Suprapubic skin (tissue), 4 donors: ENCODE measurements around the gene NRCAM. TPM values are rescaled to one million over a fixed set of nuclear protein-coding genes. Genes with fewer than 3 reads are reported as not detected.

Experiments used
- DNase-seq, 2 donors: peaks; one replicate each; pipeline ENCODE4 v3.0.0-alpha.2; 2019; ENCODE audit warnings: low spot score in 2 of 2
- H3K27ac ChIP-seq: fragments of 200-600 bp; sonication (generic); one replicate; pipeline ENCODE4 v1.5.1; 2019
- H3K27me3 ChIP-seq: fragments of 200-600 bp; sonication (generic); one replicate; pipeline ENCODE4 v1.5.1; 2019
- H3K36me3 ChIP-seq: fragments of 200-600 bp; sonication (generic); one replicate; pipeline ENCODE4 v1.5.1; 2019
- H3K4me1 ChIP-seq: fragments of 200-600 bp; sonication (generic); one replicate; pipeline ENCODE4 v1.5.1; 2019
- H3K4me3 ChIP-seq: fragments of 200-600 bp; sonication (generic); one replicate; pipeline ENCODE4 v1.5.1; 2019; ENCODE audit warnings: mild to moderate bottlenecking
- H3K9me3 ChIP-seq: fragments of 200-600 bp; sonication (generic); one replicate; pipeline ENCODE4 v1.5.1; 2019
- CTCF ChIP-seq, 2 donors: fragments of 200-600 bp in 1 of 2; fragments of 450-650 bp in 1 of 2; sonication (generic) in 1 of 2; IDR thresholded peaks; one replicate each; pipeline ENCODE4 v1.5.1; 2016 to 2019; ENCODE audit warnings: antibody characterized with exemption in 2 of 2, mild to moderate bottlenecking in 1 of 2, moderate library complexity in 1 of 2
- EP300 ChIP-seq: sonication (generic); formaldehyde crosslinking; IDR thresholded peaks from one replicate; pipeline ENCODE4 v1.6.1; 2017; ENCODE audit warnings: antibody characterized with exemption
- POLR2A ChIP-seq, 2 donors: fragments of 450-650 bp; IDR thresholded peaks; one replicate each; pipeline ENCODE4 v1.6.1; 2017; ENCODE audit warnings: antibody characterized with exemption in 2 of 2, mild to moderate bottlenecking in 2 of 2, moderate library complexity in 2 of 2
- POLR2AphosphoS5 ChIP-seq, 3 donors: sonication (generic); formaldehyde crosslinking; IDR thresholded peaks; one replicate each; pipeline ENCODE4 v1.6.1; 2017; ENCODE audit warnings: antibody characterized with exemption in 3 of 3
- WGBS: methylation state at CpG from one replicate; pipeline ENCODE4 v1.1.5; 2018; 5-methylcytosine and 5-hydroxymethylcytosine counted together
- total RNA-seq, 4 donors: library from RNA; depleted of rRNA; stranded (reverse); fragments of >200 nt; gene quantifications; one replicate each; pipeline ENCODE4 v1.1.0, GENCODE V29; 2016

NRCAM gene
- total RNA-seq, 4 donors from 2014 or later = 2.3 to 7.2 (median 2.8) TPM

- TF ChIP-seq POLR2AphosphoS5 (IDR thresholded peaks at IDR 0.05) = no peak
- TF ChIP-seq POLR2A (IDR thresholded peaks at IDR 0.05) = no peak
- no peak for TF ChIP-seq EP300
- no peak for TF ChIP-seq CTCF (IDR thresholded peaks at IDR 0.05)
- no peak for DNase-seq
- no peaks in the 10 kb centered on the region for H3K9me3 ChIP-seq
- H3K27ac ChIP-seq = no peak overlapping the region
- H3K4me3 ChIP-seq = no peak overlapping the region
- no peaks in the 10 kb centered on the region for H3K4me1 ChIP-seq
- no peaks in the 10 kb centered on the region for H3K36me3 ChIP-seq
- WGBS = 75% methylated on average over 4 of the region's 4 CpGs
- H3K27me3 ChIP-seq = no peaks in the 10 kb centered on the region
These were observed 133.1 kb downstream of the NRCAM start for GRCh38 chr7:108322925-108323832.

- WGBS = 49% methylated on average over 2 of the region's 2 CpGs
- no peaks in the 10 kb centered on the region for H3K27me3 ChIP-seq
- no peak overlapping the region for H3K27ac ChIP-seq
- H3K9me3 ChIP-seq = no peaks in the 10 kb centered on the region
- H3K4me1 ChIP-seq = no peaks in the 10 kb centered on the region
- TF ChIP-seq POLR2A (IDR thresholded peaks at IDR 0.05) (no peak), EP300 (no peak), POLR2AphosphoS5 (IDR thresholded peaks at IDR 0.05) (no peak), CTCF (IDR thresholded peaks at IDR 0.05) (no peak)
- no peak for DNase-seq
- no peak overlapping the region for H3K4me3 ChIP-seq
- no peaks in the 10 kb centered on the region for H3K36me3 ChIP-seq
These were observed 134.2 kb downstream of the NRCAM start for GRCh38 chr7:108322046-108322445.

GRCh38 chr7:108321359-108321758, 134.9 kb downstream of the NRCAM start:
- TF ChIP-seq CTCF (IDR thresholded peaks at IDR 0.05) (no peak), POLR2A (IDR thresholded peaks at IDR 0.05) (no peak), EP300 (no peak), POLR2AphosphoS5 (IDR thresholded peaks at IDR 0.05) (no peak)
- Histone ChIP-seq H3K27ac (no peak overlapping the region), H3K27me3 (no peaks in the 10 kb centered on the region), H3K4me3 (no peak overlapping the region), H3K9me3 (no peaks in the 10 kb centered on the region), H3K36me3 (no peaks in the 10 kb centered on the region), H3K4me1 (no peaks in the 10 kb centered on the region)
- DNase-seq = no peak
- WGBS = 86% methylated on average over 1 of the region's 1 CpG

GRCh38 chr7:108316708-108317107, 139.5 kb downstream of the NRCAM start:
- Histone ChIP-seq H3K4me3 (no peak overlapping the region), H3K36me3 (no peaks in the 10 kb centered on the region), H3K27me3 (no peaks in the 10 kb centered on the region), H3K9me3 (no peaks in the 10 kb centered on the region), H3K27ac (no peak overlapping the region), H3K4me1 (no peaks in the 10 kb centered on the region)
- 89% methylated on average over 1 of the region's 1 CpG for WGBS
- TF ChIP-seq CTCF (IDR thresholded peaks at IDR 0.05) (no peak), POLR2AphosphoS5 (IDR thresholded peaks at IDR 0.05) (no peak), POLR2A (IDR thresholded peaks at IDR 0.05) (no peak), EP300 (no peak)
- DNase-seq = no peak

GRCh38 chr7:108314551-108314950, 141.7 kb downstream of the NRCAM start:
- TF ChIP-seq POLR2AphosphoS5 (IDR thresholded peaks at IDR 0.05) = no peak
- TF ChIP-seq CTCF (IDR thresholded peaks at IDR 0.05) = no peak
- Histone ChIP-seq H3K27me3 (no peaks in the 10 kb centered on the region), H3K36me3 (no peaks in the 10 kb centered on the region), H3K4me1 (peaks cover 3% of the 10 kb centered on the region), H3K9me3 (no peaks in the 10 kb centered on the region), H3K27ac (no peak overlapping the region), H3K4me3 (no peak overlapping the region)
- no peak for DNase-seq
